ENCODE measurements around the gene SERPINH1. TPM values are rescaled to one million over a fixed set of nuclear protein-coding genes. Genes with fewer than 3 reads are reported as not detected.

Gene SERPINH1
- total and polyA plus RNA-seq, 7 donors = 11.6 to 43.3 (median 28.8) TPM

DNA sequence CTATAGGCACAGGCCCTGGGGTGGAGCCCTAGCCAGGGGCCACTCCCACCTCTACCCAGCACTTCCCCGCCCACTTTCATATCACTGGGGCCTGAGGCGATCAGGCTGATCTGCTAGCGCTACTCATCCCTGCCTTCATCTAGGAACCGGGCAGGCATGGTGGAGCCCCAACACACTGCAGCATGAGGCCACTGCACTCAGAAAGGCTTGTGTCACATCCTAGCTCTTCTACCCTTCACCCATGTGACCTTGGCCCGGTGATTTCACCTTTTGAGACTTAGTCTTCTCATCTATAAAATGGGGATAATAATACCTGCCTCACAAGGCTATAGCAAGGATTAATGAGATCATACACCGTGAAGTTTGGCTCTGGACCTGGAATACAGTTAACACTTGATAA lies 18.2 kb upstream of the SERPINH1 start:
- no peaks in the 10 kb centered on the region for H3K36me3 ChIP-seq (ENCODE audit: insufficient read depth in 1 of 2, low read depth in 1 of 2)
- ATAC-seq = no peak
- no peaks in the 10 kb centered on the region for H3K27me3 ChIP-seq (ENCODE audit: insufficient read depth in 3 of 3, low read length in 2 of 3)
- no peaks in the 10 kb centered on the region for H3K9me3 ChIP-seq
- 93 to 96% (median 95%) methylated on average over 6 of the region's 6 CpGs for WGBS, 3 donors
- H3K4me1 ChIP-seq = no peaks in the 10 kb centered on the region
- H3K4me3 ChIP-seq = no peak overlapping the region
- TF ChIP-seq, protein P1, sequence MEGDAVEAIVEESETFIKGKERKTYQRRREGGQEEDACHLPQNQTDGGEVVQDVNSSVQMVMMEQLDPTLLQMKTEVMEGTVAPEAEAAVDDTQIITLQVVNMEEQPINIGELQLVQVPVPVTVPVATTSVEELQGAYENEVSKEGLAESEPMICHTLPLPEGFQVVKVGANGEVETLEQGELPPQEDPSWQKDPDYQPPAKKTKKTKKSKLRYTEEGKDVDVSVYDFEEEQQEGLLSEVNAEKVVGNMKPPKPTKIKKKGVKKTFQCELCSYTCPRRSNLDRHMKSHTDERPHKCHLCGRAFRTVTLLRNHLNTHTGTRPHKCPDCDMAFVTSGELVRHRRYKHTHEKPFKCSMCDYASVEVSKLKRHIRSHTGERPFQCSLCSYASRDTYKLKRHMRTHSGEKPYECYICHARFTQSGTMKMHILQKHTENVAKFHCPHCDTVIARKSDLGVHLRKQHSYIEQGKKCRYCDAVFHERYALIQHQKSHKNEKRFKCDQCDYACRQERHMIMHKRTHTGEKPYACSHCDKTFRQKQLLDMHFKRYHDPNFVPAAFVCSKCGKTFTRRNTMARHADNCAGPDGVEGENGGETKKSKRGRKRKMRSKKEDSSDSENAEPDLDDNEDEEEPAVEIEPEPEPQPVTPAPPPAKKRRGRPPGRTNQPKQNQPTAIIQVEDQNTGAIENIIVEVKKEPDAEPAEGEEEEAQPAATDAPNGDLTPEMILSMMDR (IDR thresholded peaks at IDR 0.05) = no peak
- intact Hi-C loops (cut with DNase I) = no loop called here
- no peak for DNase-seq
- no peak overlapping the region for H3K27ac ChIP-seq

DNA sequence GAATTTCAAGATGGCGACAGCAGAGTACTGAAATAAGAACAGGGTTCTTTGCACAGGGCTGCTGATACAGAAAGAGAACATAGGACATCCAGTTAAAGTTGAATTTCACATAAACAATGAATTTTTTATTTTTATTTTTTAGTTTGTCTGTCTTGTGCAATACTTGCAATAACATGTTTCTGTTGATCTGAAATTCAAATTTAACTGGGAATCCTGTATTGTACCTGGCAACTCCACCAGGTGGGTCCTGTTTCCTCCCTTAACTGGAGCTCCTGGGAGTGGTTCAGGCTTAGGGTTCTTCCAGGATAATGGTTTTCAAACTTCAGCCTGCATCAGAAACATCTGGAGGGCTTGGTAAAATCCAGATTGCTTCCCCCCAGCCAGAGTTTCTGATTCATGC lies 14.9 kb upstream of the SERPINH1 start:
- WGBS, 3 donors = 93 to 100% (median 94%) methylated on average over 1 of the region's 1 CpG
- intact Hi-C loops (cut with DNase I) = loop anchor here (1.0 to 5.0 kb wide), 5 partner anchors 30 to 320 kb away; partner anchors contain the start of gene DGAT2 (in 1 of the 2)
- Histone ChIP-seq H3K9me3 (no peaks in the 10 kb centered on the region), H3K4me1 (no peaks in the 10 kb centered on the region), H3K4me3 (no peak overlapping the region), H3K27ac (no peak overlapping the region), H3K27me3 (ENCODE audit: insufficient read depth in 3 of 3, low read length in 2 of 3) (no peaks in the 10 kb centered on the region), H3K36me3 (ENCODE audit: insufficient read depth in 1 of 2, low read depth in 1 of 2) (no peaks in the 10 kb centered on the region)
- no peak for DNase-seq
- ATAC-seq = no peak
- TF ChIP-seq, protein P1 (IDR thresholded peaks at IDR 0.05) = no peak

DNA sequence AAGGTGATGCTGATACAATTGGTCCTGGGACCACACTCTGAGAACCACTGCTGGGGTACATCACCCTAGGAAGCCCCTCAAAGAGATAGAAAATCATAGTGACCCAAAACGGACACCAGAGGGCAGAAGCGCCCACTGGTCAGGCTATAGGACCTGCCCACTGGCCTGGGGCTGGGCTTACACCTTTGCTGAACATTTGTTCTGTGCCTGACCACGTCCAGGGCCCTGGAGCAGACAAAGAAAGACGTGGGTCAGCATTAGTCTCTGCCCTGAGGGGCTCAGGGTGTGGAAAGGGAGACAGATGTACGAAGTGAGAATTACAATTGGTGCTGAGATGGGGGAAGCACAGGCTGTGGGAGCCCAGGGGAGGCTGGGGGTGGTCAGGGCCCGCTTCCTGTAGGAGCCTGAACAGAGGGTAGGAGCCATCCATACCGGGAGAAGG lies 14.4 kb upstream of the SERPINH1 start:
- Histone ChIP-seq H3K4me1 (no peaks in the 10 kb centered on the region), H3K27me3 (ENCODE audit: insufficient read depth in 3 of 3, low read length in 2 of 3) (no peaks in the 10 kb centered on the region), H3K36me3 (ENCODE audit: insufficient read depth in 1 of 2, low read depth in 1 of 2) (no peaks in the 10 kb centered on the region), H3K9me3 (no peaks in the 10 kb centered on the region), H3K27ac (no peak overlapping the region), H3K4me3 (no peak overlapping the region)
- intact Hi-C loops (cut with DNase I) = loop anchor here (1.0 to 5.0 kb wide), 5 partner anchors 30 to 320 kb away; partner anchors contain the start of gene DGAT2 (in 1 of the 2)
- TF ChIP-seq, protein P1 (IDR thresholded peaks at IDR 0.05) = peak; percentile 86
- DNase-seq (peak; percentile 64 to 76), ATAC-seq (peak; percentile 87 to 94 (median 90))
- WGBS, 3 donors = 25 to 27% (median 26%) methylated on average over 7 of the region's 7 CpGs

DNA sequence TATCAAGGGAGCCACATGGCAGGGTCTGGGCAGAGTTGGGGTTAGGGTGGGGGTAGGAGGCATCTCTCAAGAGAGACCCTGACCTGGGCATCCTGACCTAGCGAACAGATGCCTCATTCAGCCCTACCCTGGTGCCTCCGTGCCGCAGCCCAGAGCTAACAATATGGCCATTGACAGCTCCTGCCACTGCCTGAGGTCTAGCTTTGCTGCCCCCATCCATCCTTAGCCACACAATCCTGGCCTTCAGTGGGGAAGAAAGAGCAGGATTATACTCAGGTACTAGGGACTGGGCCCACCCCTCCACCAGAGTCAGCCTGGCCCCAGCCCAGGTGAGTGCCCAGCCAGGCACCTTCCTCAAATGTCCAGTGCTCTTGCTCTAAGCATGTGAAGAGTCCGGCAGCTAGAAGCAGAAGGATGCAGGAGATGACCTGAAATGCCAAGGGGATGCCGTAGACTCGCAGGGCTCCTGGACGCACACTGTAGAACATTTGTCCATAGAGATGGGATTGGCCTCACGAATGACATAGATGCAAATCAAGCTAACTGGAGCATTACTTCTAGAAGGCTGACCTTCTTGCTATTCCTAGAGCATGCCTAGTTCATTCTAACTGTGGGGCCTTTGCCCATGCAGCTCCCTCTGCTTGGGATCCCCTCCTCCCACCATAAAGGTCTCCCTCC lies 13.3 kb upstream of the SERPINH1 start:
- ATAC-seq (no peak), DNase-seq (no peak)
- TF ChIP-seq, protein P1 (IDR thresholded peaks at IDR 0.05) = no peak
- WGBS, 3 donors = 96 to 97% (median 97%) methylated on average over 8 of the region's 8 CpGs
- Histone ChIP-seq H3K36me3 (ENCODE audit: insufficient read depth in 1 of 2, low read depth in 1 of 2) (no peaks in the 10 kb centered on the region), H3K27ac (no peak overlapping the region), H3K4me1 (peaks cover 8% of the 10 kb centered on the region), H3K27me3 (ENCODE audit: insufficient read depth in 3 of 3, low read length in 2 of 3) (no peaks in the 10 kb centered on the region), H3K9me3 (no peaks in the 10 kb centered on the region), H3K4me3 (no peak overlapping the region)
- intact Hi-C loops (cut with DNase I) = loop anchor here (5.0 kb wide), 3 partner anchors 34 to 319 kb away; partner anchors contain the start of gene DGAT2 (in 1 of the 2)

All from psoas muscle (tissue), 8 donors.